ENCODE measurements around the gene FAM186B. TPM values are rescaled to one million over a fixed set of nuclear protein-coding genes. Genes with fewer than 3 reads are reported as not detected.

Gene FAM186B
- polyA plus RNA-seq, 3 donors from 2014 or later = not detected

- Mint-ChIP-seq H3K4me1 (peaks cover 4 to 8% of the 10 kb centered on the region in 2 donors), H3K27ac (no peak overlapping the region), H3K27me3 (ENCODE audit: low read depth in 3 of 3) (peaks cover 2 to 11% (median 3%) of the 10 kb centered on the region in 3 donors), H3K36me3 (peaks cover 0 to 5% (median 0%) of the 10 kb centered on the region in 3 donors), H3K4me3 (no peak overlapping the region), H3K9me3 (no peaks in the 10 kb centered on the region)
- DNase-seq = no peak
Observed at GRCh38 chr12:49627752-49628360, 22.4 kb upstream of the FAM186B start.

- DNase-seq = no peak
- H3K9me3 Mint-ChIP-seq = no peaks in the 10 kb centered on the region
- no peak overlapping the region for H3K4me3 Mint-ChIP-seq
- no peak overlapping the region for H3K27ac Mint-ChIP-seq
- peaks cover 0 to 1% (median 0%) of the 10 kb centered on the region in 3 donors for H3K36me3 Mint-ChIP-seq
- peaks cover 8 to 15% (median 10%) of the 10 kb centered on the region in 3 donors for H3K27me3 Mint-ChIP-seq (ENCODE audit: low read depth in 3 of 3)
- peaks cover 12 to 16% of the 10 kb centered on the region in 2 donors for H3K4me1 Mint-ChIP-seq
Observed at GRCh38 chr12:49626836-49627235, 21.4 kb upstream of the FAM186B start.

- Mint-ChIP-seq H3K27me3 (ENCODE audit: low read depth in 3 of 3) (peaks cover 8 to 18% (median 11%) of the 10 kb centered on the region in 3 donors), H3K4me3 (no peak overlapping the region), H3K36me3 (no peaks in the 10 kb centered on the region), H3K4me1 (peaks cover 17 to 21% of the 10 kb centered on the region in 2 donors), H3K9me3 (no peaks in the 10 kb centered on the region), H3K27ac (no peak overlapping the region)
- no peak for DNase-seq
Observed at GRCh38 chr12:49626169-49626835, 20.9 kb upstream of the FAM186B start.

- no peak for DNase-seq
- Mint-ChIP-seq H3K9me3 (no peaks in the 10 kb centered on the region), H3K27ac (peak overlapping the region in 4 of 6 donors; percentile 24 to 75 (median 70)), H3K27me3 (ENCODE audit: low read depth in 3 of 3) (peaks cover 8 to 18% (median 10%) of the 10 kb centered on the region in 3 donors), H3K4me1 (peaks cover 25 to 27% of the 10 kb centered on the region in 2 donors), H3K36me3 (no peaks in the 10 kb centered on the region), H3K4me3 (peak overlapping the region; percentile 18 to 54 (median 43))
Observed at GRCh38 chr12:49624921-49625577, 19.6 kb upstream of the FAM186B start.

- Mint-ChIP-seq H3K4me3 (peak within 1 kb of the TSS; percentile 87 to 93 (median 88)), H3K4me1 (peaks cover 25 to 28% of the 10 kb centered on the region in 2 donors), H3K27ac (peak within 1 kb of the TSS; percentile 81 to 94 (median 91)), H3K9me3 (no peaks in the 10 kb centered on the region), H3K27me3 (ENCODE audit: low read depth in 3 of 3) (peaks cover 8 to 21% (median 10%) of the 10 kb centered on the region in 3 donors), H3K36me3 (no peaks in the 10 kb centered on the region)
- peak; percentile 84 to 88 (median 88) for DNase-seq
Observed at GRCh38 chr12:49623142-49623904, 17.9 kb upstream of the FAM186B start, which contains the start of gene PRPF40B. Gene PRPF40B, plus strand, starts transcription at chr12:49623561. Its CDS starts 30 bp downstream, at chr12:49623591.

GRCh38 chr12:49622501-49623141 is 17.2 kb upstream of the FAM186B start:
- Mint-ChIP-seq H3K4me3 (peak overlapping the region; percentile 87 to 93 (median 88)), H3K27ac (peak overlapping the region; percentile 81 to 94 (median 91)), H3K27me3 (ENCODE audit: low read depth in 3 of 3) (peaks cover 8 to 21% (median 12%) of the 10 kb centered on the region in 3 donors)

GRCh38 chr12:49621651-49622500 is 16.4 kb upstream of the FAM186B start:
- DNase-seq = no peak
- Mint-ChIP-seq H3K4me1 (peaks cover 25 to 28% of the 10 kb centered on the region in 2 donors), H3K27ac (peak overlapping the region; percentile 81 to 94 (median 91)), H3K9me3 (no peaks in the 10 kb centered on the region), H3K4me3 (peak overlapping the region; percentile 87 to 93 (median 88)), H3K36me3 (no peaks in the 10 kb centered on the region), H3K27me3 (ENCODE audit: low read depth in 3 of 3) (peaks cover 8 to 22% (median 12%) of the 10 kb centered on the region in 3 donors)

More at GRCh38 chr12:49622501-49623141, 17.2 kb upstream of the FAM186B start:
- H3K4me1 Mint-ChIP-seq = peaks cover 25 to 28% of the 10 kb centered on the region in 2 donors
- DNase-seq = peak; percentile 75 to 77 (median 76)
- no peaks in the 10 kb centered on the region for H3K36me3 Mint-ChIP-seq
- H3K9me3 Mint-ChIP-seq = no peaks in the 10 kb centered on the region

- Mint-ChIP-seq H3K4me1 (peaks cover 25 to 28% of the 10 kb centered on the region in 2 donors), H3K4me3 (peak overlapping the region in 1 of 5 donors; percentile 4), H3K27ac (no peak overlapping the region), H3K27me3 (ENCODE audit: low read depth in 3 of 3) (peaks cover 12 to 26% (median 16%) of the 10 kb centered on the region in 3 donors), H3K36me3 (no peaks in the 10 kb centered on the region), H3K9me3 (peaks cover 0 to 2% (median 0%) of the 10 kb centered on the region in 6 donors)
- no peak for DNase-seq
Observed at GRCh38 chr12:49619286-49619685, 13.8 kb upstream of the FAM186B start.

- no peak overlapping the region for H3K4me3 Mint-ChIP-seq
- peaks cover 0 to 2% (median 0%) of the 10 kb centered on the region in 6 donors for H3K9me3 Mint-ChIP-seq
- H3K4me1 Mint-ChIP-seq = peaks cover 22 to 25% of the 10 kb centered on the region in 2 donors
- H3K36me3 Mint-ChIP-seq = no peaks in the 10 kb centered on the region
- H3K27ac Mint-ChIP-seq = no peak overlapping the region
- H3K27me3 Mint-ChIP-seq (ENCODE audit: low read depth in 3 of 3) = peaks cover 14 to 26% (median 16%) of the 10 kb centered on the region in 3 donors
- DNase-seq = no peak
Observed at GRCh38 chr12:49618576-49618975, 13.1 kb upstream of the FAM186B start.

- Mint-ChIP-seq H3K27me3 (ENCODE audit: low read depth in 3 of 3) (peaks cover 5 to 15% (median 11%) of the 10 kb centered on the region in 3 donors), H3K9me3 (peaks cover 0 to 2% (median 0%) of the 10 kb centered on the region in 6 donors), H3K36me3 (no peaks in the 10 kb centered on the region), H3K27ac (no peak overlapping the region), H3K4me3 (no peak overlapping the region), H3K4me1 (peaks cover 11 to 12% of the 10 kb centered on the region in 2 donors)
- DNase-seq = no peak
Observed at GRCh38 chr12:49616533-49617219, 11.2 kb upstream of the FAM186B start.

- peaks cover 0 to 2% (median 0%) of the 10 kb centered on the region in 6 donors for H3K9me3 Mint-ChIP-seq
- H3K36me3 Mint-ChIP-seq = no peaks in the 10 kb centered on the region
- DNase-seq = no peak
- H3K4me3 Mint-ChIP-seq = no peak overlapping the region
- peaks cover 5 to 13% (median 11%) of the 10 kb centered on the region in 3 donors for H3K27me3 Mint-ChIP-seq (ENCODE audit: low read depth in 3 of 3)
- peaks cover 2% of the 10 kb centered on the region in 2 donors for H3K4me1 Mint-ChIP-seq
- H3K27ac Mint-ChIP-seq = no peak overlapping the region
Observed at GRCh38 chr12:49615725-49616124, 10.3 kb upstream of the FAM186B start.

All from immature natural killer cell (primary cell).